ENCODE measurements around the gene DGCR2. TPM values are rescaled to one million over a fixed set of nuclear protein-coding genes. Genes with fewer than 3 reads are reported as not detected.

DGCR2 gene
- total RNA-seq, 4 donors from 2014 or later: 42.5 to 75.2 (median 50.8) TPM

DNA sequence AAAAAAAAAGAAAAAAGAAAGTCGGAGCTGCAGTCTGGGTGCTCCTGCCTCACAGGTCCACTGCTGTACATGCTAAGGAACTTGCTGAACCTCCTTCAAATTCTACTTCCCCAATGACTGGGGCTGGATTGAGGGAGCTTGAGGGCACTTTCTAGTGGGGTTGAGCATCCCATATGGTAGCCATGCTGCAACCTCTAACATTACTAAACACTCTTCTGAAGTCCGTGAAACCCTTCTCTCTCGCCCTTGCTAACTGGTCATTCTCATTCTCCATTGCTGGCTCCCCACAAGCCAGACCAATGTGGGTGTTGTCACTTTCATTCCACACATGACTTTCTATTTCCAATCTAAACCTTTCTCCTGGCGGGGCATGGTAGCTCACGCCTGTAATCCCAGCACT, 21.0 kb upstream of the DGCR2 start:
- H3K27me3 ChIP-seq: peaks cover 0 to 13% (median 0%) of the 10 kb centered on the region in 4 donors
- H3K9me3 ChIP-seq: no peaks in the 10 kb centered on the region
- WGBS, 2 donors: 88 to 89% methylated on average over 3 to 4 of the region's 5 CpGs
- H3K36me3 ChIP-seq: peaks cover 23 to 47% (median 39%) of the 10 kb centered on the region in 3 donors
- no peak overlapping the region for H3K27ac ChIP-seq
- no peak for DNase-seq
- H3K4me3 ChIP-seq: peak overlapping the region in 2 of 4 donors; percentile 80 to 90
- intact Hi-C loops (cut with DNase I): no loop called here
- TF ChIP-seq, protein P1, sequence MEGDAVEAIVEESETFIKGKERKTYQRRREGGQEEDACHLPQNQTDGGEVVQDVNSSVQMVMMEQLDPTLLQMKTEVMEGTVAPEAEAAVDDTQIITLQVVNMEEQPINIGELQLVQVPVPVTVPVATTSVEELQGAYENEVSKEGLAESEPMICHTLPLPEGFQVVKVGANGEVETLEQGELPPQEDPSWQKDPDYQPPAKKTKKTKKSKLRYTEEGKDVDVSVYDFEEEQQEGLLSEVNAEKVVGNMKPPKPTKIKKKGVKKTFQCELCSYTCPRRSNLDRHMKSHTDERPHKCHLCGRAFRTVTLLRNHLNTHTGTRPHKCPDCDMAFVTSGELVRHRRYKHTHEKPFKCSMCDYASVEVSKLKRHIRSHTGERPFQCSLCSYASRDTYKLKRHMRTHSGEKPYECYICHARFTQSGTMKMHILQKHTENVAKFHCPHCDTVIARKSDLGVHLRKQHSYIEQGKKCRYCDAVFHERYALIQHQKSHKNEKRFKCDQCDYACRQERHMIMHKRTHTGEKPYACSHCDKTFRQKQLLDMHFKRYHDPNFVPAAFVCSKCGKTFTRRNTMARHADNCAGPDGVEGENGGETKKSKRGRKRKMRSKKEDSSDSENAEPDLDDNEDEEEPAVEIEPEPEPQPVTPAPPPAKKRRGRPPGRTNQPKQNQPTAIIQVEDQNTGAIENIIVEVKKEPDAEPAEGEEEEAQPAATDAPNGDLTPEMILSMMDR (IDR thresholded peaks at IDR 0.05): no peak
- no peak for TF ChIP-seq POLR2A (IDR thresholded peaks at IDR 0.05)
- peaks cover 7 to 21% (median 12%) of the 10 kb centered on the region in 3 donors for H3K4me1 ChIP-seq

DNA sequence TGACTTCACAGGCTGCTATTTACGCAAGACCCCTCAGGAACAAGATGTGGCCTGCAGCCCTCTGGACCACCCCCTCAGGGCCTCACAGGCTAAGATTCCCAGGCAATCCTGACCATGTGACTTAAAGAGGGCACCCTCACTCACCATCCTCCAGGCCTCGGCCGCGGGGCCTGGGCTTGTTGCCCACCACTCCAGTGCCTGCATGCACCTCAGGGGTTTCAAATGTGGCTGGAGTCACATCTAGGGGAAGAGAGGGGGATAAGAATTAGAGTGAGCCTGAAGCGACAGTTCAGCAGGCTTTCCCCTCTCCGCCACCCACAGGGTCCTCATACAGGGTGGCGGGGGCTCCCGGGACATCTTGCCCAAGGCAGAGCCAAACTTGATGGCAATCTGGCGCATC, 20.2 kb upstream of the DGCR2 start:
- intact Hi-C loops (cut with DNase I): no loop called here

DNA sequence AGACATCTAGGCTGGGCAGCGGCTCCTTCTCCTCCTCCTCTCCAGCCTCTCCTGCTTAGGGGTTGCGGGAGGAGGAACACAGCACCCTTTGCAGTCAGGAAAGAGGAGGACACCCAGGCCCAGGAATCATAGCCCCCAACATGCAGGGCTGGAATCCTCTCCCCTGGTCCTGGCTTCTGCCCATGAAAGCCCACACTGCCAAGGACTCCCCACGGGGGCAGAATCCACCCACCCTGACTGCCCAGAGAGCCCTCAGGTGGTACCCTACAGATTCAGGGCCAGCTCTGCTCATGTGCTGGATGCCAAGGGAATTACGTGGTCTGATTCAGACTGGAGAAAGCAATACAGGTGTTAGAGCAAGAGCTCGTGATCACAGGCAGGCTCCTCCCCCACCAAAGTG, 17.8 kb upstream of the DGCR2 start:
- peaks cover 37 to 79% (median 53%) of the 10 kb centered on the region in 3 donors for H3K36me3 ChIP-seq
- peaks cover 7 to 20% (median 12%) of the 10 kb centered on the region in 3 donors for H3K4me1 ChIP-seq
- intact Hi-C loops (cut with DNase I): no loop called here
- DNase-seq: no peak
- H3K27ac ChIP-seq: no peak overlapping the region
- H3K4me3 ChIP-seq: no peak overlapping the region
- no peaks in the 10 kb centered on the region for H3K27me3 ChIP-seq
- WGBS, 2 donors: 43 to 66% methylated on average over 1 to 5 of the region's 5 CpGs
- TF ChIP-seq POLR2A (IDR thresholded peaks at IDR 0.05): no peak
- TF ChIP-seq, protein P1 (IDR thresholded peaks at IDR 0.05): no peak
- H3K9me3 ChIP-seq: no peaks in the 10 kb centered on the region

More for the DNA sequence above, 20.2 kb upstream of the DGCR2 start:
- H3K27me3 ChIP-seq: peaks cover 0 to 5% (median 0%) of the 10 kb centered on the region in 4 donors
- no peak overlapping the region for H3K27ac ChIP-seq
- peaks cover 7 to 21% (median 12%) of the 10 kb centered on the region in 3 donors for H3K4me1 ChIP-seq
- H3K36me3 ChIP-seq: peaks cover 29 to 55% (median 46%) of the 10 kb centered on the region in 3 donors
- WGBS, 2 donors: 100% methylated on average over 2 to 6 of the region's 9 CpGs
- H3K4me3 ChIP-seq: no peak overlapping the region
- H3K9me3 ChIP-seq: no peaks in the 10 kb centered on the region
- DNase-seq: no peak
- TF ChIP-seq POLR2A (IDR thresholded peaks at IDR 0.05): no peak
- TF ChIP-seq, protein P1 (IDR thresholded peaks at IDR 0.05): no peak

DNA sequence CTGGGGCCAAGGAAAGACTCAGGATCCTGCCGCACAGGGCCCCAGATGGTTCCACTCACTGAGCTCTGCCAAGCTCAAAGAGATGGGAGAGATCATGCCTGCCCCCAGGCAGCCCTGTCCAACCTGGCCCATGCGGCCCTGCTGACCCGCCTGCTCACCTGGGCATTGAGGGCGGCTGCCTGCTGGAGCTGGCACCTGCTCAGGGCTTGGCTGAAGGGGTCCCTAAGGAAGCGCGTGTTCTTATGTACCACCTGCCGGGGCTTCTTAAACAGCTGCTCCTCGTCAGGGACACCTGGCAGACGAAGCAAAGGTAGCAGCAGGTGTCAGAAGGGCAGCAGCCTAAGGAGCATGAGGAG, 16.8 kb upstream of the DGCR2 start:
- H3K4me3 ChIP-seq: no peak overlapping the region
- no peak for DNase-seq

DNA sequence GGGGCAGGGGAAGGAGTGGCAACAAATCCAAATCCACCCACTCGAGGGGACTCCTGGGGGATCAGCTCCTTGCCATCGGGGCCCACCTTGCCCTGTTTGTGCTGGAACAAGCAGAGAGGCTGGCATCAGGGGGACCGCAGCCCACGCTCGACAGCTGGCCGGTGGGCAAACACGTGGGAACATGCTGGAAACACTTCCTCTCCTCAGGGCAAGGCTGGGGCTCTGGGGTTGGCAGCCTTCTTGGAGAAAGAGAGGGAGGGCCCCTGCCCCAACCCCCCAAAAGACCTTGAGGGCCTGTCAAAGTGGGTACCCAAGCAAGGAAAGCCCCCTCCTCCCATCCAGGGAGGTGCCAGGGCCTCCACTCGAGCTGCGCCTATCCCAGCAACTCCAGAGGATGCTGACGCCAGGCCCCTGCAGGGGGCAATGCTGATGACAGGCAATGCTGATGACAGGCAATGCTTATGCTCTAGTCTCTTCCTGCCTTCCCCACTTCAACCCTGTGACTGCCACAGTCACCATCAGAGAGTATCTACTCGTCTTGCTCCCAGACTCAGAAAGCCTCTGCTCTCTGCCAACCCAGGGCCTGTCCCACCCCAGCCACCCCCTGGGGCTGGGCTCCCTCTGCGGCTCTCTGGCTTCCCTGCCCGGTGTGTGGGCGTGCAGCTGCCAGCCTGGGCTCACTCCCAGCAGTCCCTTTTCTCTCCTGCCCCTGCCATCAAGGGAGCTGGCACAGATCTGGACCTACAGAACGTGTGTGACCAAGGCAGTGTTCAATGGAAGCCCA, 16.2 kb upstream of the DGCR2 start:
- WGBS, 2 donors: 52 to 57% methylated on average over 5 to 10 of the region's 15 CpGs
- no peak overlapping the region for H3K27ac ChIP-seq
- H3K27me3 ChIP-seq: no peaks in the 10 kb centered on the region
- H3K4me1 ChIP-seq: peaks cover under 1 to 7% (median 7%) of the 10 kb centered on the region in 3 donors
- H3K36me3 ChIP-seq: peaks cover 50 to 95% (median 68%) of the 10 kb centered on the region in 3 donors
- no peak for DNase-seq
- H3K9me3 ChIP-seq: no peaks in the 10 kb centered on the region
- H3K4me3 ChIP-seq: no peak overlapping the region
- intact Hi-C loops (cut with DNase I): no loop called here
- TF ChIP-seq, protein P1 (IDR thresholded peaks at IDR 0.05): no peak
- no peak for TF ChIP-seq POLR2A (IDR thresholded peaks at IDR 0.05)

More for the DNA sequence above, 16.8 kb upstream of the DGCR2 start:
- no CpG with 5 or more reads among the region's 9 CpGs for WGBS, 2 donors
- H3K9me3 ChIP-seq: no peaks in the 10 kb centered on the region
- intact Hi-C loops (cut with DNase I): no loop called here
- TF ChIP-seq, protein P1 (IDR thresholded peaks at IDR 0.05): no peak
- no peak for TF ChIP-seq POLR2A (IDR thresholded peaks at IDR 0.05)
- H3K4me1 ChIP-seq: peaks cover 6 to 13% (median 12%) of the 10 kb centered on the region in 3 donors
- H3K36me3 ChIP-seq: peaks cover 44 to 89% (median 63%) of the 10 kb centered on the region in 3 donors
- no peak overlapping the region for H3K27ac ChIP-seq
- no peaks in the 10 kb centered on the region for H3K27me3 ChIP-seq

Measured in esophagus squamous epithelium (tissue), 5 donors.